Left colon (tissue), 2 donors: Measurements from ENCODE around the gene PTGFRN. TPM values are rescaled to one million over a fixed set of nuclear protein-coding genes. Genes with fewer than 3 reads are reported as not detected.
"Not testable (repeated sequence)": the region's sequence is repeated elsewhere in the genome, so short reads cannot be mapped to it uniquely, and the experiment has no call there.

Source experiments
- ATAC-seq: fragments of 200-7000 bp; cut with Tn5 transposase; one replicate; pipeline ENCODE4 v1.9.1; 2020; ENCODE audit warnings: mild to moderate bottlenecking, moderate library complexity
- DNase-seq, 2 donors: peaks; one replicate each; pipeline ENCODE4 v3.0.0-alpha.2; 2020
- intact Hi-C, 2 donors: fragments of 100-400 bp; cut with DNase I in 1 of 2; cut with micrococcal nuclease in 1 of 2; formaldehyde crosslinking; loops; one replicate each; pipeline versions ENCODE4 v1.11.2 to v1.14.0; 2022; cut with DNase I, micrococcal nuclease
- total RNA-seq, 2 donors: library from RNA; stranded (reverse); fragmentation: NEBNext Ultra II Directional; extraction: Animal tissue kit (Norgen Biotek cat#: 25700); gene quantifications; one replicate each; pipeline ENCODE4 v1.2.1, GENCODE V29; 2021
- donor health status: DM: no; HTN: no; CAD: no.
- donor health status: DM: yes; HTN: yes; CAD: no.

Gene PTGFRN
- total RNA-seq, 2 donors from 2014 or later: 97.2 to 98.6 TPM

DNA sequence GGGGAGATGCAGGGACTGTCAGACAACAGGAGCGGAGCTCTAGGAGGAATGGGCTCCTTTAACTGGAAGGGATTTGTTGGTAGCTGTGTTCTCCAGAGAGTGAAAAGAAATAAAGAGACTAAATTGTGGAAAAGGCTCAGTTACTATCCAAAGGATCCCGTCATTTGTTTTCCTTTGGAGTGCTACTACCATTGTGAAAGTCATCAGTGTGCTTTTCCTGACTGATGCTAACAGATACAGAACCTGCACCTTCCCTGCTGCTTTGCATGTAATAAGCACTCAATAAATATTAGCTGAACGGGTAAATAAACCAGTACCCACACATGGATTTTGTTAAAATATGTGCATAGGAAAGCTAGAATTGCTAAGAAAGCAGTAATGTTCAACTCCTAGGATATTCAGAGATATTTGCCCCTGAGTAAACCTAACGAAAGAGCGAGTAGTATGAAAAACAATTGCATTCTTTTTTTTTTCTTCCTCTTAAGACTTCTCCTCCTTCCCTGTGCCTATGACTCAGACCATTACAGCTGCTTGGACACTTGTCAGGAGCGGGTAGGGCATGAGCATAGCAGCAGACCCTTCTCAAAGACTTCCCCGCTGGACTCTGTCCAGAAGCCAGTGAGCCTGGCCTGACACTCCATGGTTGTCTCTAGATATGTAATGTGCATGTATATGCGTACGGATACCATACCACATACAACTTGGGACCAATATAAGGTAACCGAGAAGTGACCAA, 41.7 kb downstream of the PTGFRN start:
- intact Hi-C loops: no loop called here
- peak; percentile 37 for ATAC-seq
- DNase-seq: peak; percentile 39 to 51

DNA sequence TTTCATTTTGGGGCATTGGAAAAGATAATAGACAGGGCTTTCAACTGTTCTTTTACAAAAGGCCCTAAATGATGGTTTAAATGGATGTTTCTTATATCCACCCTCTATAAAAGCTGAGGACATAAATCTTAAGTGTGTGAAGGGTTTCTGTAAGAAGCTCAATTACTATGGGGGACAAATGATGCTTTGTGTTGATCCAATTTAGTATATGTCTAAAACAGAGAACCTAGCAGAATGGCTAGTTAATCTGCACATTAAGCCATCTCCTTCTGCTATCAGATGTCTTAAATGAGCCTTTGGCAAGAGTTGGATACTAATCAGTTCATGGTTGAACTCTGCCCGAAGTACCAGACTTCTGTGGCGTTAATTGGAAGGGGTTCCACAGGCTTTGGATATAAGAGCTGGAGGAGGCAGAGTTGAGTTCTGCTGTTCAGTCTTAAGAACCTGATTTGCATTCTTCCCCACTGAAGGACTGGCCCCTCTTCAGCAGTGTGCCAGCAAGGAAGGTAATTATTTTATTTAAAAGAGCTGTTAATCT, 43.1 kb downstream of the PTGFRN start:
- ATAC-seq (no peak), DNase-seq (no peak)
- intact Hi-C loops: no loop called here

DNA sequence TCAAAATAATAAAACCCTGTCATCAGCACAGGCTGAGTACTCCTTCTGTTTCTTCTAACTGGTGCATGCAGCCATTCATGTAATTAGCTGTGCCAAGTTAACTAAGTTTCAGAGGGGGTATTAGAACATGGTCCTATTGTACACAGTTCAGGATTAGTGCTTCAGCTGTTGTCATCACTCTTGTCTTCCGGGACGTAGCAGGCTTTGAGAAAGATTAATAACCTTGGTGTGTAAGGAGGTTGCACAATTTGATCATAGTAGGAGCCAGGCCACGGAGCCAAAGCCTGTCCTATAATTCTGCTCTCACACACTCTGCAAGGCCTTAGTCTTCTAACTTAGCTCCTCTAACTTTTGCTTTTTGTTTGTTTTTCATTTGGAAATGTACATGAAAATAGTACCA, 44.7 kb downstream of the PTGFRN start:
- intact Hi-C loops: no loop called here
- no peak for DNase-seq
- ATAC-seq: no peak

DNA sequence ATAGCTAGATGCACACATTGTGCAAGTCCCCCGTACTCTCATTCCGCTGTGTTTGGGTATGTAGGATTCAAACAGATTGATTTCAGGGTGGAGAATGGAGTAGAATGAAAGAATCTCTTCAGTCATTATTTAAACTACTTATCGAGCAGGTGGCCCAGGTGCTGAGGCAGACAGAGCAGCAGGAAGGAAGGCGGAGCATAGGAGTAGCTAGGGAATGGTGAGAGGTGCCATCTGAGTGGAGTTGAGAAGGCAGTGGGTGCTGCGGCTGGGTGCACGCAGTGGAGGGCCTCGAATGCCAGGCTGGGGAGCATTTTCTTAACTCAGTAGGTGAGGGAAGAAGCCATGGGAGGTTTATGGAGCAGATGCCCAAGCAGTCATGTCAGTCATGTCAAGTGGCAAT, 46.7 kb downstream of the PTGFRN start:
- no peak for ATAC-seq
- DNase-seq: no peak
- intact Hi-C loops: no loop called here

DNA sequence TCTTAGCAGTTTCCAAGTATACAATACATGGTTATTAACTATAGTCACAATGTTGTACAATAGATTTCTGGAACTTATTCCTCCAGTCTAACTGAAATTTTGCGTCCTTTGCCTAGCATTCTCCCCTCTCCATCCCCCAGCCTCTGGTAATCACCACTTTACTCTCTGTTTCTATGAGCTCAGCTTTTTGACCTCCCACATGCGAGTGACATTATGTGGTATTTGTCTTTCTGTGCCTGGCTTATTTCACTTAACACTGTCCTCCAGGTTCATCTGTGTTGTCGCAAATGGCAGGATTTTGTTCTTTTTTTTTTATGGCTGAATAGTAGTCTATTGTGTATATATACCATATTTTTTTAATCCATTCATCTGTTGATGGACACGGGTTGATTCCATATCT, 47.9 kb downstream of the PTGFRN start:
- ATAC-seq: no peak
- intact Hi-C loops: no loop called here
- DNase-seq: no peak

DNA sequence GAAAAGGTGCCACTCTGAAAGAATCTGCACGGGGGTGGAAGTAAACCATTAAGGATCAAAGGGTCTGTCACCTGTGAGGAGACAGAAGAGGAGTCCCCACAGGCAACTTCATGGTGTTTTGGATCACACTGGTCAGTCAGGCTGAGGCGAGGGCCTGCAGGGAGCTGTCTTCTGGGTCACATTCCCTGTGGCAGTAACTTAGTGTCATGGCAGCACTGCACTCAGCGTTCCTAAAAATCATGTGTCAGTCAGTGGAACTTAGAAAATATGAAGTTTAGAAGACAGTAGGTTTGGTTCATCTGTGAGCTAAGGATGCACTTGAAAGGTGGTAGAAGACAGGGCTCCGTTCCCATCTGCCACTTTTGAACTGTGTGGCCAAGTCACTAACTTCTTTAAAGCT, 48.4 kb downstream of the PTGFRN start:
- intact Hi-C loops: no loop called here
- DNase-seq (no peak), ATAC-seq (no peak)

DNA sequence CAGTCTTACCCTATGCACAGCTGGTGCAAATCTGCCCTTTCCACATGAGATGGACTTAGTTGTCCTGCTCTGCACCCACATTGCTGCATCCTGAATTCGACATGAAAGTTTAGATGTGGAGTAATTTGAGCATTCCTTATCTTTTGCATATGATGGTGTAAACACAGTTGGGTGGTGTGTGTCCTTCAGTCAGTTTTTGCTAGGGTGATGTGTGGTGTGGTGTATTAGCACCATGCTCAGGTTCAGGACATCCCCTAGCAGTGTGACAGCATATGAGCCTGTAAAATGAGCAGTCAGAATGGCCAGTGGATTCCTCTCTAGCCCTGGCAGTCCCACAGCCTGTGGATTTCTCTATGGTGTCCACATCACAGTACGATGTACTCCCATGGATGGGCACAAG, 49.3 kb downstream of the PTGFRN start:
- no peak for DNase-seq
- ATAC-seq: no peak
- intact Hi-C loops: no loop called here

DNA sequence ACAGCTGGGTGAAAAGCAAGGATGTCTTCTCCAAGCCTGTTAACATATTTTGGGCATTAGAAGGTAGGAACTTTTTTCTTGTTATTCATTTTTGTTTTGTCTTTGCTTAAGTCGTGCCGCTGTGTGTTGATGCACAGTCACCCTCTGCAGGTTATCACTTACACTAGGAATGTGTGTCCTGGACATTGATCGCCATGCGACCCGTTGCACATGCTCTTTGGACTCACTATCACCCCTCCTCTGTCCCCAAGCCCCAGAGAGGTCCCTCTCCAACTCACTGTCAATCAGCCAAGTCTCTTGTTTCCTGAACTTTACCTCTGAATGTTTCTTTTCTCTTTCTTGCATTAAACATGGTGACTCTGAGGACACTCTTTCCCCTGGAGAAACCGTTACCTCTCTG, 51.9 kb downstream of the PTGFRN start:
- DNase-seq: no peak
- intact Hi-C loops: no loop called here
- ATAC-seq: no peak

DNA sequence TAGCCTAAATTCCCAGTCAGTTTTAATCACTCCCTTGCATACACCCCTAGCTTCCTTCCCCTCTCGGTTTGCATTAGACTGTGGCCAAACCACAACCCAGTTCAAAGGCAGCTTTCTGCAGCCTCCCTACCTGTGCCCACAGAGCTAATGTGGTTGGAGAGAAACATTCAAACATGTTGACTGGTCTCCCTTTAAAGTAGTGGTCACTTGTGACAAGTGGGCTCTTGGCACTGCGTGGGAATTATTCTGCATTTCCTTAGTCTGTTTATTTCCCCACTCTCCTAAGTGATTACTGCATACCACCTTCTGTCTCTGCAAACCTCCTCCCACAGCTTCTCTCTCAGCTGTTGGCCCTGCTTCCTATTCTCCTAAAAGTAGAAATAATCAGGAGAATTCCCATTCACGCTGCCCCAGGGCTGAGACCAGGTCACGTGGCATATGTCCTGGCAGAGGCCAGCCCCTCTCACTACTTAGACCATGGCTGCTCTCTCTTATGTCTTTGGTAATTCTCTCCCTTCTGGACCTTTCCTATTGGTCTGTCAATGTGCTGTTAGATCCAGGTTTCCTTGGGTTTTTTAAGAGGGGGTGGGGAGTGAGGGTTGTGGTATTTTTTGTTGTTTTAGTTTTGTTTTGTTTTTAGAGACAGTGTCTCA, 53.4 kb downstream of the PTGFRN start:
- DNase-seq (no peak), ATAC-seq (no peak)
- intact Hi-C loops: no loop called here

DNA sequence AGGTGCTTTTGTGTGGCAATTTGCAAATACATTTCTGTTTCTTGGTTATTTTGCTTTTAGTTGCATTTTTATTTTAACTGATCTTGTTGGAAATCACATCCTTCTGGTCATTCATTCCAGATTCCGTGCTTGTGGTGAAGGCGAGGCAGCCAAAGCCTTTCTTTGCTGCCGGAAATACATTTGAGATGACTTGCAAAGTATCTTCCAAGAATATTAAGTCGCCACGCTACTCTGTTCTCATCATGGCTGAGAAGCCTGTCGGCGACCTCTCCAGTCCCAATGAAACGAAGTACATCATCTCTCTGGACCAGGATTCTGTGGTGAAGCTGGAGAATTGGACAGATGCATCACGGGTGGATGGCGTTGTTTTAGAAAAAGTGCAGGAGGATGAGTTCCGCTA, 57.1 kb downstream of the PTGFRN start:
- intact Hi-C loops: no loop called here
- no peak for DNase-seq
- no peak for ATAC-seq

DNA sequence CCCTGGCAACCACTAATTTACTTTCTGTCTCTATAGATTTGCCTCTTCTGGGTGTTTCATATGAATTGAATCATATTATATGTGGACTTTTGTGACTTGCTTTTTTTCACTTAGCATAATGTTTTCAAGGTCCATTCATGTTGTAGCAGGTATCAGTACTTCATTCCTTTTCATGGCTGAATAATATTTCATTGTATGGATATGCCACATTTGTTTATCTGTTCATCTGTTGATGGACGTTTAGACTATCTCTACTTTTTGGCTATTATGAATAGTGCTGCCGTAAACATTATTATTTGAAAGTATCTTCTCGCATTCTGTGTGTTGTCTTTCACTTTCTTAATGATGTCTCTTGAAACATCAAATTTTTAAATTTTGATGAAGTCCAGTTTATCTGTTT, 59.0 kb downstream of the PTGFRN start:
- DNase-seq: no peak
- ATAC-seq: no peak
- intact Hi-C loops: no loop called here

DNA sequence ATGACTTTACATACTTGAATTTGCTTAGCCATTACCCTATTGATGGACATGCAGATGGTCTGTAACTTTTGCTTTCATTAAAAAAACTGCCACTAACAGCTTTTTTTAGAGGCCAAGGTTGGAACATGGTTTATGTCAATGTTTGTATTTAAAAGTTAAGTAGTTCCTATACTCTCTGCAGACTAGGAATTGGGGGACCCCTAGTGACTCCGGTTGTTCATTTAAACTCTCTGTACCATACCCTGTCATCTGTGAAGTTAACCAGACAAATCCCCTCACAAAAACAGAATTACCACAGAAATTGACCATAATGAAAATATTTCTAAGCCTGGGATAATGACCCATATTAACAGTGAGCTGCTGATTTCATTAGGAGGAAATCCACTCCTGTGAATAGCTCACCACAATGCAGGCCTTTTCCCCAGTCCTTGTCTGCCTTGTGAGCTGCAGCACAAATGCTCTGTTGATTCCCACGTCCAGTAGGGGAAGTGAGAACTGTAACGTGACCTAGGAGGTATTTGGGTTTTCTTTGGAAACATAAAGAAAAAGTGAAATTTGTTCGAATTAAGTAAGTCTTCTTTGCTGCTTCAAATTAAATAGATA, 61.6 kb downstream of the PTGFRN start:
- no peak for DNase-seq
- ATAC-seq: no peak
- intact Hi-C loops: no loop called here

DNA sequence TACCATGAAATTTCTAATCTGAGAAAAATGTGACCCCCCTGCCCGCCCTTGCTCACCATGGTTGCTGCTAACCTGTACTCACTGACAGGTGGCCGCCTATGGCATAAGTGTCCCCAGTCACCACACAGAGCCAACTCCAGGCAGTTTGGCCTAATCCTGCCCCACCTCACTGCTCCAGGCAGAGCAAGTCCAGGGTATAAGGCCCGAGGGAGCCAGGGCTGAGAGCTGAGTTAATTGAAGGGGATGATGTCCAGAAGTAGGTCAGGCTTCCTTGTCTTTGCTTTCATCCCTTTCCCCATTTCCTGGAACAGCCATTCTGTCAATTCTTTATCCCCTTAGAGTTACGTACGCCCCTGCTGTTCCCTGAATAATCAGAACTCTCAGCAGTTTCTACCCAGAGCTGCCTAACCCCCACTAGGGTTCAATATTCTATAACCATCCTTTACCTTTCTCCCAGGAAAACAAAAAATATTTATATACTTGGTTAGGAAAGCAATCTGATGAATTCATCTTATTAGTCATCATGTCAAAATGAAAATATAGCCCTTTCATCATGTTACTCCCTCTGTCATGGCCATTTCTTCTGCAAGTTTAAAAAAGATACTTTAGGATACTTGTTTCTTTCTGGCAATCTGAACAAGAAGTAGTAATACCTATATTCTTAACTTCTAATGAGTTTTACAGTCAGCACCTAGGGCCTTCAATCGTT, 62.4 kb downstream of the PTGFRN start:
- DNase-seq: no peak
- intact Hi-C loops: no loop called here
- no peak for ATAC-seq

DNA sequence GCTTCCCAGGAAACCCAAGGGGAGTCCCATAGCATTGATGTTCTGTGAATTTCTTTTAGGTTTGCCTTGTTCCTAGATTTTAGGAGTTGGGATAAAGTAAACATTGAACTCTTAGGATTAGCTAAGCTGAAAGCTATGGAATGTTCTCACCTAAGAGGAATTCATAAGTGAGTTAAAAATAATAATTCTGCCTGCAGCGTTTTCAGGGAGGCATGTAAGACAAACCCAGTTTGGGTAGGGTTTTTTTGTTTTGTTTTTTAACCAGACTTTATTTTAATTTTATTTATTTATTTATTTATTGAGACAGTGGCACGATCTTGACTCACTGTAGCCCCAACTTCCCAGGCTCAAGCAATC, 62.9 kb downstream of the PTGFRN start:
- DNase-seq (no peak), ATAC-seq (no peak)
- intact Hi-C loops: no loop called here

DNA sequence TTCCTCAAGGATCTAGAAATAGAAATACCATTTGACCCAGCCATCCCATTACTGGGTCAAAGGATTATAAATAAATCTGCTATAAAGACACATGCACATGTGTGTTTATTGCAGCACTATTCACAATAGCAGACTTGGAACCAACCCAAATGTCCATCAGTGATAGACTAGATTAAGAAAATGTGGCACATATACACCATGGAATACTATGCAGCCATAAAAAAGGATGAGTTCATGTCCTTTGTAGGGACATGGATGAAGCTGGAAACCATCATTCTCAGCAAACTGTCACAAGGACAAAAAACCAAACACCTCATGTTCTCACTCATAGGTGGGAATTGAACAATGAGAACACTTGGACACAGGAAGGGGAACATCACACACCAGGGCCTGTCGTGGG, 70.6 kb downstream of the PTGFRN start:
- not testable (repeated sequence) for ATAC-seq, DNase-seq
- intact Hi-C loops: loop anchor here in 1 of 2 donors (10.0 kb wide), 1 partner anchor 66 kb away; no protein-coding TSS in a partner anchor

DNA sequence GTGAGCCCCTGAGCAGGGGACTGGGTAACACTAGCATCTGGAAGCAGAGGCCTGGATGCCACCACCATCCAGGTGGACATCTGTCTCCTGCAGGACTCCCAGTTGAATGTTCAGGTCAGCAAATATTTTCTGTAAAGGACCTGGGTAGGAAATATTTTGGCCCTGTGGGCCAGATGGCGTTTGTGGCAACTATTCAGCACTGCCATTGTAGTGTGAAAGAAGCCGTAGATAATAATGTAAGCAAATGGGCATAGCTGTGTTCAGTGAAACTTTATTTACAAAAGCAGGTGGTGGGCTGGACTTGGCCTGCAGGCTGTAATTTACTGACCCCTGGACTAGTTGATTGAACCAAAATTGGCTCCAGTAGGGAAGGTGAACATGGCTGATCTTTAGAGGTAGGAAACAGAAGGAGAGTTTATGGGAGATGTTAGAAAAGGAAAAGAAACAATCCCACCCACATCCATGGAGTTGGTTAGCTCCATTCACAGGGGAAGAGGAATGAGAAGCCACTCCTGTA, 71.9 kb downstream of the PTGFRN start:
- no peak for DNase-seq
- ATAC-seq: no peak
- intact Hi-C loops: loop anchor here in 1 of 2 donors (10.0 kb wide), 1 partner anchor 67 kb away; no protein-coding TSS in a partner anchor

DNA sequence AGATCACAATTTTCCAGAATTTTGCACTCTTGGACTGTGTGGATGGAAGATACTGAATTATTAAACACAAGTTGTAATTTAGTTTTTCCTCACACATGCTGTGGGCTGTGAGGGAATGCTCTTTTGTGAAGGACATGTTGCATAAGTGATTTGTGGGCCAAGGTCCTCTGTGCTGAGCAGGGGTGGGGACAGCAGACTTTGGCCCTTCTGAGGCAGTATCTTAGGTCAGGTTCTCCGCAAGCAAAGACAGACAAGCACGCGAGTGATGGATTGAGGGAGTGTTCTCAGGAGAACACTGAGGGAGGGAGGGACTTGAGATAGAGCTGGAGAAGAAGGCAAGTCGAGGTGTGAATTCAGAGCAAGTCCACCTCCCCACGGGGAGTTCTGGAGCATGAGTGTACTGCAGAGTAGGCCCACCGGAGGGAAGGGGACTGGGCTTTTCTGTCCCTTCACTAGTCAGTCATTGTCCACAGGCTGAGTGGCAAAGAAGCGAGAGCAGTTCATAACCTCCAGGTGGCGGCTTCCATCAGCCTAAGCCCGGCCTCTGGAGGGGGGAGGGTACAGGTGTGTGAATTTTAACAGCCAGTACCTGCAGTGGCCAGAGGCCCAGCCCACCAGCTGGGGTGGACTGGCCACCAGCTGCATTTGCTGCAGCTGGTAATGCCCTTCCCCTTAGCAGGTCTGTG, 72.7 kb downstream of the PTGFRN start:
- ATAC-seq (peak; percentile 95), DNase-seq (peak; percentile 41 to 77)
- intact Hi-C loops: loop anchor here in 1 of 2 donors (10.0 kb wide), 1 partner anchor 68 kb away; no protein-coding TSS in a partner anchor

DNA sequence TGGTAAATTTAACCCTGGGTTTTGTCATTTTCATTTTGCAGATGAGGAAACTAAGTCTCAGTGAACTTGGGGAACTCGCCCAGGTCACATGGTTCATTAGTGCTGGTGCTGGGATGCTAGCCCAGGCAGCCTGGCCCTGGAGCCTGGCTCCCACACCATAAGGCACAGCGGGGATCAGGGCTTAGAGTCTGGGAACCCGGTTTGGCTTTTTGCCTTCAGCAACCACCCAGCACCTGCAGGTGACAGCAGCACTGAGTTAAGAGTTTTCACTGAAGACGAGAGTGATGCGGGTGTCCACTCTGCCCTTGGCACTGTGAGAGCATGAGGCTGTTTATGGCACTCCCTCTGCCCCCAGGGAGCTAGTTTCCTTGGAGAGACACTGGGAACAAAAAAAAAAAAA, 73.4 kb downstream of the PTGFRN start:
- ATAC-seq (no peak), DNase-seq (no peak)
- intact Hi-C loops: loop anchor here in 1 of 2 donors (10.0 kb wide), 1 partner anchor 68 kb away; no protein-coding TSS in a partner anchor
